Measurements from ENCODE around the gene GDPD4. TPM values are rescaled to one million over a fixed set of nuclear protein-coding genes. Genes with fewer than 3 reads are reported as not detected.

Gene GDPD4
- total RNA-seq, 5 donors from 2014 or later (not counting 1 experiment from before 2014, with no cell fraction given), result not detected

DNA sequence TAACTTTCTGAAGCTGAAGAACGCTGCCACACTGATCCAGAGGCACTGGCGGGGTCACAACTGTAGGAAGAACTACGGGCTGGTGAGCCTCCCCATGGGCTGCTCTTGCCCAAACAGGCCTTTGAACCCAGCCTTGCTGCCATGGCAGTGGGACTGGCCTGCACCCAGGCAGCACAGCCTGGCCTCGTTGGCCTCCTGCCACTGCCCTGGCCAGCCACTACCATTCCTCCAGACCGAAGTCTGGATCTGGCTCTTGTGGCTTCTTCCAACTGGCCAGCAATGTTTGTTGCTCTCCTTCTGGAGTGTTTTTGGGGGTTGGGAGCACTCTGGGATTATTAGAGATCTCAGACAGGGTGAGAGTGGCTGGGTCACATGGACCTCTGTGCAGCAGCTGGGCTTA, 122.4 kb downstream of the GDPD4 start:
- Histone ChIP-seq H3K36me3 (ENCODE audit: control insufficient read depth in 2 of 2, extremely low read depth in 1 of 2, insufficient read depth in 1 of 2, low read length in 1 of 2) (no peaks in the 10 kb centered on the region), H3K4me1 (ENCODE audit: control insufficient read depth in 1 of 2, extremely low read depth in 1 of 2, insufficient read depth in 2 of 2, low read length in 2 of 2) (no peaks in the 10 kb centered on the region), H3K4me3 (ENCODE audit: control insufficient read depth in 1 of 2, extremely low read depth in 1 of 2, low read length in 1 of 2) (no peak overlapping the region), H3K27ac (ENCODE audit: low read length) (no peak overlapping the region), H3K9me3 (no peaks in the 10 kb centered on the region), H3K27me3 (replicated peaks in 1 of 2; ENCODE audit: control insufficient read depth in 2 of 2, extremely low read depth in 1 of 2, insufficient read depth in 2 of 2, low read length in 1 of 2) (peaks cover 0 to 12% of the 10 kb centered on the region in 2 experiments)
- ATAC-seq (replicated peaks in 1 of 4), result no peak
- no peak for DNase-seq
- H3K36me3 Mint-ChIP-seq, result no peaks in the 10 kb centered on the region
- no peak overlapping the region for H3K4me3 Mint-ChIP-seq
- no peaks in the 10 kb centered on the region for H3K27me3 Mint-ChIP-seq
- ChIA-PET CTCF (interaction anchor here in 1 of 2 donors (0.6 kb wide), 1 partner anchor 132 kb away, joined by 3 read pairs; no protein-coding TSS in a partner anchor), POLR2A (no interaction called here)
- WGBS (ENCODE audit: insufficient coverage), result 85% methylated on average over 4 of the region's 5 CpGs
- no peak overlapping the region for H3K27ac Mint-ChIP-seq
- H3K4me1 Mint-ChIP-seq, result peaks cover 0 to 4% (median 0%) of the 10 kb centered on the region in 3 donors
- no peaks in the 10 kb centered on the region for H3K9me3 Mint-ChIP-seq

DNA sequence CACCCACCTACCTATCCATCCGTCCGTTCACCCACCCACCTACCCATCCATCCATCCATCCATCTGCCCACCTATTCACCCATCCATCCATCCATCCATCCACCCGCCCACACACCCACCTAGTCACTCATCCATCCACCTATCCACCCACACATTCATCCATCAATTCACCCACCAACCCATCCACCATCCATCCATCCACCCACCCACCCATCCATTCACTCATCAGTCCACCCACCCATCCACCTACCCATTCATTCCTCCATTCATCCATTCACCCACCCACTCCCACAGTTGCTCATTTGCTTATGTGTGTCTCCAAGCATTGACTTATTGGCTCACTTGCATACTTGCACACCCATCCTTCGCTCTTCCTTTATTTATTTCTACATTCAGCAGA, 123.3 kb downstream of the GDPD4 start:
- Mint-ChIP-seq H3K27ac (no peak overlapping the region), H3K4me3 (no peak overlapping the region), H3K9me3 (no peaks in the 10 kb centered on the region), H3K27me3 (no peaks in the 10 kb centered on the region), H3K36me3 (no peaks in the 10 kb centered on the region), H3K4me1 (peaks cover 0 to 4% (median 0%) of the 10 kb centered on the region in 3 donors)
- no peak overlapping the region for H3K4me3 ChIP-seq (ENCODE audit: control insufficient read depth in 1 of 2, extremely low read depth in 1 of 2, low read length in 1 of 2)
- no peak overlapping the region for H3K27ac ChIP-seq (ENCODE audit: low read length)
- no peaks in the 10 kb centered on the region for H3K4me1 ChIP-seq (ENCODE audit: control insufficient read depth in 1 of 2, extremely low read depth in 1 of 2, insufficient read depth in 2 of 2, low read length in 2 of 2)
- H3K27me3 ChIP-seq (replicated peaks in 1 of 2; ENCODE audit: control insufficient read depth in 2 of 2, extremely low read depth in 1 of 2, insufficient read depth in 2 of 2, low read length in 1 of 2), result peaks cover 0 to 12% of the 10 kb centered on the region in 2 experiments
- H3K36me3 ChIP-seq (ENCODE audit: control insufficient read depth in 2 of 2, extremely low read depth in 1 of 2, insufficient read depth in 1 of 2, low read length in 1 of 2), result no peaks in the 10 kb centered on the region
- no peaks in the 10 kb centered on the region for H3K9me3 ChIP-seq
- no peak for DNase-seq
- WGBS (ENCODE audit: insufficient coverage), result 94% methylated on average over 2 of the region's 4 CpGs
- ChIA-PET POLR2A (no interaction called here), CTCF (no interaction called here)
- no peak for ATAC-seq (replicated peaks in 1 of 4)

DNA sequence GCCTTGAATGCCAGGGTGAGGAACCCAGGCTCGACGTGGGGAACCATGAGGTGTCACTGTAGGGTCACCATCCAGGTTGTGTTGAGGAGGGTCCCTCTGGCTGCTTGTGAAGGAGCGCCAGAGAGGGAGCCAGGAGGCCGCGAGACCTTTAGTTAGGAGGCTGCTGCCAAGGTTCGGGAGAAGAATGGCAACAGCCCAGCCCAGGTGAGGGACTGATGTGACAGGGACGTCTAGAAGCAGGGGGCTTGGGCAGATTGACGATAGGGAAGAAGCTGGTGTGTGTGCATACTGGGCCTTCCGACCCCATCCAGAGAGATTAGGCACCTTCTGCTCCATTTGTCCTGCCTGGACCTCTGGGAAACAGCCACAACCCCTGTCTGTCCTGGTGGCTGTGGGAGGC, 124.5 kb downstream of the GDPD4 start:
- DNase-seq (no peak), ATAC-seq (replicated peaks in 1 of 4) (no peak)
- Histone ChIP-seq H3K27me3 (replicated peaks in 1 of 2; ENCODE audit: control insufficient read depth in 2 of 2, extremely low read depth in 1 of 2, insufficient read depth in 2 of 2, low read length in 1 of 2) (peaks cover 0 to 8% of the 10 kb centered on the region in 2 experiments), H3K36me3 (ENCODE audit: control insufficient read depth in 2 of 2, extremely low read depth in 1 of 2, insufficient read depth in 1 of 2, low read length in 1 of 2) (no peaks in the 10 kb centered on the region), H3K9me3 (no peaks in the 10 kb centered on the region), H3K4me3 (ENCODE audit: control insufficient read depth in 1 of 2, extremely low read depth in 1 of 2, low read length in 1 of 2) (no peak overlapping the region), H3K4me1 (ENCODE audit: control insufficient read depth in 1 of 2, extremely low read depth in 1 of 2, insufficient read depth in 2 of 2, low read length in 2 of 2) (no peaks in the 10 kb centered on the region), H3K27ac (ENCODE audit: low read length) (no peak overlapping the region)
- CTCF ChIA-PET, result no interaction called here
- Mint-ChIP-seq H3K4me1 (peaks cover 0 to 4% (median 0%) of the 10 kb centered on the region in 3 donors), H3K27ac (no peak overlapping the region), H3K4me3 (no peak overlapping the region), H3K27me3 (no peaks in the 10 kb centered on the region), H3K36me3 (no peaks in the 10 kb centered on the region), H3K9me3 (no peaks in the 10 kb centered on the region)
- 80% methylated on average over 9 of the region's 9 CpGs for WGBS (ENCODE audit: insufficient coverage)
- POLR2A ChIA-PET, result no interaction called here

DNA sequence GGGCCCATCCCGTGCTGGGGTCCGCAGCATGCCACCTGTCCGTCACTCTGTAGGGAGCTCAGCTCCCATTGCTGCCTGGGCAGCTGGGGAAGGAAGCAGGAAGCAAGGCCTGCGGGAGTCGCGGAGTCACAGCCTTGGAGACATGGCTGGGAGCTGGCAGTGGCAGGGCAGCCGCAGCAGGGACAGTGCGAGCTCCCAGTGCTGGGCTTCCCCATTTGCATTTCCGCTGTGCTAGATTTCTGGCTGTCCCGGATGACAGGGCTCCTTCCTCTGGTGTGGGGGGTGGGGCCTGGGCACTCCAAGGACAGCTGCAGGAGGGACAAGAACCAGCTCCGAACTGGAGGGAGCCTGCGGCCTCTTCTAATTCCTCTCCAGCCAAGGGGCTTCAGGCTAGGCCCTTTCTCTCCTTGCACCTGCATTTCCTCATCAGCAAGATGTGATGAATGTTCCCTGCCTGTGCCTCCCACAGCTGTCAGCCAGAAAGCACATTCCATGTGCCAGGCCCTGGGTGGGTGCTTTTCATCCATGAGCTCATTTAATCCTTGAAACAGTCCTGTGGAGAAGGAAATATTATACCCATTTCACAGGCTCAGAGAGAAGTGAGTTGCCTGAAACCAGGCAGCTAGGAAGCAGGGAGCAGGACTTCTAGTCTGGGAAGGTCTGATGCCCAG, 125.5 kb downstream of the GDPD4 start:
- Mint-ChIP-seq H3K9me3 (no peaks in the 10 kb centered on the region), H3K4me1 (peaks cover 0 to 4% (median 0%) of the 10 kb centered on the region in 3 donors), H3K4me3 (no peak overlapping the region), H3K36me3 (no peaks in the 10 kb centered on the region), H3K27me3 (no peaks in the 10 kb centered on the region), H3K27ac (no peak overlapping the region)
- ATAC-seq (replicated peaks in 1 of 4) (no peak), DNase-seq (peak in 1 of 35 experiments; percentile 9)
- ChIA-PET CTCF (no interaction called here), POLR2A (interaction anchor here in 1 of 2 donors (0.6 kb wide), 1 partner anchor 17 kb away, joined by 3 read pairs; no protein-coding TSS in a partner anchor)
- H3K4me3 ChIP-seq (ENCODE audit: control insufficient read depth in 1 of 2, extremely low read depth in 1 of 2, low read length in 1 of 2), result no peak overlapping the region
- H3K36me3 ChIP-seq (ENCODE audit: control insufficient read depth in 2 of 2, extremely low read depth in 1 of 2, insufficient read depth in 1 of 2, low read length in 1 of 2), result no peaks in the 10 kb centered on the region
- no peak overlapping the region for H3K27ac ChIP-seq (ENCODE audit: low read length)
- no peaks in the 10 kb centered on the region for H3K9me3 ChIP-seq
- no peaks in the 10 kb centered on the region for H3K4me1 ChIP-seq (ENCODE audit: control insufficient read depth in 1 of 2, extremely low read depth in 1 of 2, insufficient read depth in 2 of 2, low read length in 2 of 2)
- H3K27me3 ChIP-seq (replicated peaks in 1 of 2; ENCODE audit: control insufficient read depth in 2 of 2, extremely low read depth in 1 of 2, insufficient read depth in 2 of 2, low read length in 1 of 2), result peaks cover 0 to 7% of the 10 kb centered on the region in 2 experiments
- 48% methylated on average over 10 of the region's 12 CpGs for WGBS (ENCODE audit: insufficient coverage)

DNA sequence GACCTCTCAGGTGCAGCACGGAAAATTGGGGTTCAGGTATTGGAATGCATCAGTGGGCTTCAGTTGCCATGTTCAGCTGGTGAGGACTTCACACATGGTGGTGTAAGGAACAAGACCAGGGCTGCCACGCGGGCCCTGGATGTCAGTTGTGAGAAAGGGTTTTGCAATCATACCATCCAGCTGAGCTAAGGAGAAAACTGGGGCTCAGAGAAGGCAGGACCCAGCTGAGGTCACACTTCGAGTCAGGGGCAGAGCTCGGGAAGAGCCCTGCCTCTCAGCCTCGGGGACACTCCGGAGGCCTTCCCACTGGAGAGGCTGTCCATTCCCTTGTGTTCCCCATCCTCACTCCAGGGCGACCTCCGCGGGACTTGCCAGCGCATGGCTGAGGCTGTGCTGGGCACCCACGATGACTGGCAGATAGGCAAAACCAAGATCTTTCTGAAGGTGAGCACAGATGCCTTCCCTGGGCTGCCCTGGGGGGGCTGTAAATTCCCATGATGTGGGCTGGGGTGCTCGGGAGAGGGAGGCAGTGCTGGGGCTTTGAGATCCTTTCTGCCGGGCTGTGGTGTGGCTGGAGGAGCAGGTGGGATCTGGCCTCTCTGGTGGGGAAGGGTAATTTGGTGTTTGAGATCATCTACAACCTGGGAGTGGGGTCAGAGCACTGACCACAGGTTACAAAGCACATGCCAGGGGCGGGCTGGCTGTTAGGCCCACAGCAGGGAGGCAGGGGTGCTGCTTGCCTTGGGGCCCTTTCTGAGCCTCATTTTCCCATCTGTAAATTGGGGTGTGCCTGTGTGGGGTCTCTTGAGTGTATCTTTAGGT, 126.3 kb downstream of the GDPD4 start:
- Mint-ChIP-seq H3K36me3 (no peaks in the 10 kb centered on the region), H3K4me3 (no peak overlapping the region), H3K27ac (no peak overlapping the region), H3K9me3 (no peaks in the 10 kb centered on the region), H3K27me3 (no peaks in the 10 kb centered on the region), H3K4me1 (peaks cover 0 to 4% (median 0%) of the 10 kb centered on the region in 3 donors)
- no peak for DNase-seq
- ChIA-PET POLR2A (interaction anchor here in 1 of 2 donors (0.6 kb wide), 1 partner anchor 264 kb away, joined by 4 read pairs; no protein-coding TSS in a partner anchor), CTCF (no interaction called here)
- Histone ChIP-seq H3K27me3 (replicated peaks in 1 of 2; ENCODE audit: control insufficient read depth in 2 of 2, extremely low read depth in 1 of 2, insufficient read depth in 2 of 2, low read length in 1 of 2) (peaks cover 0 to 4% of the 10 kb centered on the region in 2 experiments), H3K4me3 (ENCODE audit: control insufficient read depth in 1 of 2, extremely low read depth in 1 of 2, low read length in 1 of 2) (no peak overlapping the region), H3K36me3 (ENCODE audit: control insufficient read depth in 2 of 2, extremely low read depth in 1 of 2, insufficient read depth in 1 of 2, low read length in 1 of 2) (no peaks in the 10 kb centered on the region), H3K4me1 (ENCODE audit: control insufficient read depth in 1 of 2, extremely low read depth in 1 of 2, insufficient read depth in 2 of 2, low read length in 2 of 2) (no peaks in the 10 kb centered on the region), H3K9me3 (no peaks in the 10 kb centered on the region), H3K27ac (ENCODE audit: low read length) (no peak overlapping the region)
- 77% methylated on average over 10 of the region's 15 CpGs for WGBS (ENCODE audit: insufficient coverage)
- ATAC-seq (replicated peaks in 1 of 4), result no peak

DNA sequence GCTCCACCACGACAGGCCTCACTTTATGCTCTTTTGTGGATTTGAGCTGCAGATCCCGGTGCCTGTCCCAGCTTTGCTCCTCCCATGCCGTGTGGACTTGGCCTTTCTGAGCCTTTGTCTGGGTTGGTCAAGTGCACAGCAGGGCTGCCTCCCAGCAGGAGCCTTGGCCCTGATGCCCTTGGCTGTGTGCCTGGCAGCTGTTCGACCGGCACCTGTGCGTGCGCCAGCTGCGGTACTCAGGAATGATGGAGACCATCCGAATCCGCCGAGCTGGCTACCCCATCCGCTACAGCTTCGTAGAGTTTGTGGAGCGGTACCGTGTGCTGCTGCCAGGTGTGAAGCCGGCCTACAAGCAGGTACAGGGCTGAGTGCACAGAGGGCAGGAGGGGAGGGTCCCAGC, 126.9 kb downstream of the GDPD4 start:
- no peak for DNase-seq
- Mint-ChIP-seq H3K4me3 (no peak overlapping the region), H3K4me1 (peaks cover 0 to 4% (median 0%) of the 10 kb centered on the region in 3 donors), H3K27me3 (no peaks in the 10 kb centered on the region), H3K27ac (no peak overlapping the region), H3K36me3 (no peaks in the 10 kb centered on the region), H3K9me3 (no peaks in the 10 kb centered on the region)
- ChIA-PET CTCF (no interaction called here), POLR2A (no interaction called here)
- Histone ChIP-seq H3K9me3 (no peaks in the 10 kb centered on the region), H3K27ac (ENCODE audit: low read length) (no peak overlapping the region), H3K36me3 (ENCODE audit: control insufficient read depth in 2 of 2, extremely low read depth in 1 of 2, insufficient read depth in 1 of 2, low read length in 1 of 2) (no peaks in the 10 kb centered on the region), H3K27me3 (replicated peaks in 1 of 2; ENCODE audit: control insufficient read depth in 2 of 2, extremely low read depth in 1 of 2, insufficient read depth in 2 of 2, low read length in 1 of 2) (peaks cover 0 to 1% of the 10 kb centered on the region in 2 experiments), H3K4me1 (ENCODE audit: control insufficient read depth in 1 of 2, extremely low read depth in 1 of 2, insufficient read depth in 2 of 2, low read length in 2 of 2) (no peaks in the 10 kb centered on the region), H3K4me3 (ENCODE audit: control insufficient read depth in 1 of 2, extremely low read depth in 1 of 2, low read length in 1 of 2) (no peak overlapping the region)
- ATAC-seq (replicated peaks in 1 of 4), result no peak
- 91% methylated on average over 15 of the region's 16 CpGs for WGBS (ENCODE audit: insufficient coverage)

Measured in T-cell (primary cell).